K562 (cell line): Measurements from ENCODE around the gene WWC2. TPM values are rescaled to one million over a fixed set of nuclear protein-coding genes. Genes with fewer than 3 reads are reported as not detected.
A peak's percentile ranks its signal among the peaks of the same experiment; 100 is the strongest.

ENCODE experiments used
- ATAC-seq: fragments of 200-7000 bp; cut with Tn5 transposase; 3 replicates; pipeline ENCODE4 v1.9.1; 2020; ENCODE audit warnings: moderate library complexity
- BruUV-seq: library from RNA; stranded (reverse); fragments of 400-500 nt; replicated peaks from 2 replicates; lab custom pipeline; 2021; lab: Mats Ljungman, UMichigan
- CTCF ChIA-PET: fragments of 300-600 bp; formaldehyde crosslinking; extraction: SDS; loops from one replicate; lab custom pipeline; 2021; ENCODE audit warnings: low intra/inter-chr PET ratio; lab: Yijun Ruan, JAX
- POLR2A ChIA-PET: fragments of 300-600, 350-650 bp; sonication (Branson Sonifier 250); formaldehyde crosslinking; extraction: SDS; loops from one replicate; lab custom pipeline; 2021; ENCODE audit warnings: antibody characterized with exemption, inconsistent platforms; lab: Yijun Ruan, JAX
- DNase-seq, 4 experiments: peaks; one replicate each; pipeline versions ENCODE4 v3.0.0 to v3.0.0-alpha.2; 2011 to 2018; ENCODE audit warnings: low spot score in 3 of 4, mixed read lengths in 3 of 4; ENCODE audit errors: extremely low read depth in 1 of 4
- FAIRE-seq: peaks from 2 replicates; lab custom pipeline; 2011; peaks lifted over from hg19 to GRCh38; lab: Jason Lieb, UNC
- H2AFZ ChIP-seq: 2 replicates; pipeline ENCODE4 v1.6.0; 2011; ENCODE audit warnings: low read depth, low read length, control low read depth, inconsistent platforms
- H3K27ac ChIP-seq: fragments of 200-600 bp; 3 replicates; pipeline ENCODE4 v1.8.0; 2011; ENCODE audit warnings: low read depth, mild to moderate bottlenecking, control low read depth, inconsistent platforms, low read length, moderate library complexity, mixed read lengths; ENCODE audit errors: extremely low read depth
- H3K27me3 ChIP-seq, 2 experiments: fragments of 300-600 bp in 1 of 2; 2 replicates in 1 of 2; 3 replicates in 1 of 2; pipeline versions ENCODE4 v1.6.0 to v1.8.0; 2011; ENCODE audit warnings: inconsistent platforms in 2 of 2, low read length in 2 of 2, mild to moderate bottlenecking in 1 of 2, mixed read lengths in 1 of 2, moderate library complexity in 1 of 2; ENCODE audit not compliant: control insufficient read depth in 2 of 2, insufficient read depth in 2 of 2
- H3K36me3 ChIP-seq: fragments of 300-600 bp; 3 replicates; pipeline ENCODE4 v1.8.0; 2011; ENCODE audit warnings: mild to moderate bottlenecking, low read length, inconsistent platforms; ENCODE audit not compliant: control insufficient read depth, insufficient read depth
- H3K4me1 ChIP-seq, 2 experiments: fragments of 200-600 bp in 1 of 2; replicated peaks in 1 of 2; 2 replicates in 1 of 2; 3 replicates in 1 of 2; pipeline versions ENCODE4 v1.5.1 to v1.8.0; 2011; ENCODE audit warnings: inconsistent platforms in 2 of 2, low read length in 2 of 2, mild to moderate bottlenecking in 1 of 2, mixed read lengths in 1 of 2, moderate library complexity in 1 of 2; ENCODE audit not compliant: control insufficient read depth in 2 of 2, insufficient read depth in 2 of 2
- H3K4me2 ChIP-seq: 2 replicates; pipeline ENCODE4 v1.6.1; 2011; ENCODE audit warnings: low read length, control low read depth, inconsistent platforms, mixed read lengths; ENCODE audit not compliant: insufficient read depth
- H3K4me3 ChIP-seq: fragments of 200-600 bp; sonication (generic), shearing (Covaris generic); 2 replicates; pipeline ENCODE4 v1.5.1; 2016; ENCODE audit warnings: control low read depth, inconsistent platforms
- H3K79me2 ChIP-seq: fragments of 200-600 bp; 3 replicates; pipeline ENCODE4 v1.8.0; 2011; ENCODE audit warnings: low read length, inconsistent platforms; ENCODE audit not compliant: control insufficient read depth, insufficient read depth
- H3K9ac ChIP-seq, 2 experiments: 2 replicates each; pipeline versions ENCODE4 v1.6.0 to v1.6.1; 2011; ENCODE audit warnings: low read depth in 2 of 2, low read length in 2 of 2, control low read depth in 1 of 2, inconsistent platforms in 1 of 2, mild to moderate bottlenecking in 1 of 2, mixed read lengths in 1 of 2; ENCODE audit not compliant: insufficient read depth in 1 of 2
- H3K9me1 ChIP-seq: one replicate; pipeline ENCODE4 v1.6.0; 2011; ENCODE audit warnings: inconsistent platforms, mild to moderate bottlenecking, low read length, moderate library complexity; ENCODE audit not compliant: control insufficient read depth, insufficient read depth
- H3K9me3 ChIP-seq: replicated peaks from 2 replicates; pipeline ENCODE4 v1.5.1; 2011; ENCODE audit warnings: low read depth, low read length, inconsistent platforms; ENCODE audit not compliant: control insufficient read depth, insufficient read depth
- H4K20me1 ChIP-seq: replicated peaks from 2 replicates; pipeline ENCODE4 v1.6.1; 2011; ENCODE audit warnings: low read length, inconsistent platforms, mixed read lengths; ENCODE audit not compliant: control insufficient read depth, insufficient read depth
- ZBTB40 ChIP-seq, 2 experiments: fragments of 450-650 bp in 1 of 2; sonication (generic) in 1 of 2; formaldehyde crosslinking in 1 of 2; IDR thresholded peaks; 2 replicates each; pipeline versions ENCODE4 v1.7.1 to v1.9.0; 2016 to 2022; ENCODE audit warnings: inconsistent platforms in 1 of 2, mild to moderate bottlenecking in 1 of 2, missing genetic modification reagents in 1 of 2
- ZNF79 ChIP-seq: fragments of 250-450 bp; sonication (Bioruptor Pico); IDR thresholded peaks from 2 replicates; pipeline ENCODE4 v1.4.0; 2020; ENCODE audit warnings: low read depth, mild to moderate bottlenecking, moderate library complexity
- WGBS: fragments of 100-300 bp; shearing (Covaris generic); methylation state at CpG from one replicate; pipeline ENCODE4 v1.1.6; 2016; ENCODE audit warnings: low coverage, mixed read lengths; ENCODE audit not compliant: insufficient coverage; ENCODE audit errors: missing lambda C conversion rate; 5-methylcytosine and 5-hydroxymethylcytosine counted together
- in situ Hi-C: fragments of 300-500 bp; cut with MboI; formaldehyde crosslinking; loops from 4 replicates; pipeline ENCODE4 v1.15.0; 2018; ENCODE audit warnings: inconsistent platforms, mixed read lengths
- intact Hi-C: fragments of 100-400 bp; cut with micrococcal nuclease; formaldehyde crosslinking; loops from 2 replicates; pipeline ENCODE4 v1.14.2; 2022
- polyA plus RNA-seq, 8 experiments: library from polyadenylated mRNA; depleted of rRNA in 4 of 8; stranded (reverse) in 5 of 8; unstranded in 3 of 8; fragments of >200 nt; fragmentation: Nextera tagmentation in 2 of 8; fragmentation: Illumina TruSeq in 1 of 8; extraction: Ambion mirVana in 2 of 8; extraction: Trizol in 1 of 8; gene quantifications; 2 replicates each; pipeline versions ENCODE4 v1.2.1 to v1.2.3, GENCODE V29; 2011 to 2014; ENCODE audit warnings: inconsistent platforms in 1 of 8, missing spikeins in 1 of 8
- total RNA-seq, 7 experiments: library from RNA; depleted of rRNA in 6 of 7; stranded (reverse); fragments of >200 nt in 6 of 7; fragmentation: Illumina TruSeq in 2 of 7; extraction: Trizol in 2 of 7; gene quantifications; 2 replicates each; pipeline versions ENCODE4 v1.2.1 to v1.2.3, GENCODE V29; 2011 to 2021; ENCODE audit warnings: low replicate concordance in 1 of 7

The WWC2 gene
- total and polyA plus RNA-seq, 9 of the 15 experiments (the other 6 are each of a cell fraction or from before 2014, with no cell fraction given): 3.7 to 39.4 (median 19.6) TPM

- no peak overlapping the region for H3K9ac ChIP-seq
- TF ChIP-seq ZNF79 (CRISPR knock-in tag) (no peak), ZBTB40 (IDR thresholded peaks at IDR 0.05) (0 out of 2 replicates have a peak, but pooled peaks have one; percentile 33), ZBTB40 (CRISPR knock-in tag; IDR thresholded peaks at IDR 0.05) (no peak)
- H4K20me1 ChIP-seq: peaks cover 3% of the 10 kb centered on the region; the same call in 1 of the 2 replicates
- 58% methylated on average over 3 of the region's 3 CpGs for WGBS
- H2AFZ ChIP-seq: no peak overlapping the region
- no peaks in the 10 kb centered on the region for H3K9me3 ChIP-seq
- intact Hi-C loops: no loop called here
- no peak overlapping the region for H3K4me3 ChIP-seq
- no peak for FAIRE-seq
- no peak overlapping the region for H3K4me2 ChIP-seq
- BruUV-seq: no TSS peak
- no peaks in the 10 kb centered on the region for H3K27me3 ChIP-seq
- H3K27ac ChIP-seq: no peak overlapping the region
- POLR2A ChIA-PET: no interaction called here
- ATAC-seq: no peak
- H3K4me1 ChIP-seq: no peaks in the 10 kb centered on the region; a peak in 1 of 5 replicates
- CTCF ChIA-PET: no interaction called here
- H3K9me1 ChIP-seq: no peaks in the 10 kb centered on the region
- DNase-seq: no peak
- H3K36me3 ChIP-seq: no peaks in the 10 kb centered on the region
- H3K79me2 ChIP-seq: no peaks in the 10 kb centered on the region
- in situ Hi-C loops: no loop called here
These were observed 64.1 kb downstream of the WWC2 start for GRCh38 chr4:183163135-183163534.
